H9 (cell line): ENCODE measurements around the gene DLG2. TPM values are rescaled to one million over a fixed set of nuclear protein-coding genes. Genes with fewer than 3 reads are reported as not detected.

Experiments
- DNase-seq: peaks from one replicate; pipeline ENCODE4 v3.0.0-alpha.2; 2017
- H2AFZ ChIP-seq: one replicate; pipeline ENCODE4 v1.6.1; 2013; ENCODE audit warnings: mild to moderate bottlenecking, low read length, control low read depth, moderate library complexity
- H2AK5ac ChIP-seq: 2 replicates; pipeline ENCODE4 v1.6.1; 2013; ENCODE audit warnings: low read length, control low read depth, mixed read lengths; ENCODE audit not compliant: insufficient read length
- H2BK120ac ChIP-seq: one replicate; pipeline ENCODE4 v1.6.1; 2013; ENCODE audit warnings: low read depth, mild to moderate bottlenecking, low read length, control low read depth, inconsistent platforms; ENCODE audit not compliant: poor library complexity, severe bottlenecking
- H2BK12ac ChIP-seq: 2 replicates; pipeline ENCODE4 v1.6.1; 2013; ENCODE audit warnings: low read length, control low read depth, mixed read lengths, low read depth; ENCODE audit not compliant: insufficient read length
- H2BK15ac ChIP-seq: 2 replicates; pipeline ENCODE4 v1.6.1; 2013; ENCODE audit warnings: low read depth, low read length, control low read depth
- H2BK20ac ChIP-seq: one replicate; pipeline ENCODE4 v1.6.1; 2013; ENCODE audit warnings: low read depth, mild to moderate bottlenecking, low read length, control low read depth, inconsistent platforms; ENCODE audit not compliant: poor library complexity, severe bottlenecking
- H2BK5ac ChIP-seq: 2 replicates; pipeline ENCODE4 v1.6.1; 2013; ENCODE audit warnings: low read length, control low read depth, mixed read lengths; ENCODE audit not compliant: insufficient read length
- H3K14ac ChIP-seq: 2 replicates; pipeline ENCODE4 v1.6.1; 2013; ENCODE audit warnings: low read length, control low read depth; ENCODE audit not compliant: insufficient read depth
- H3K18ac ChIP-seq: 2 replicates; pipeline ENCODE4 v1.6.1; 2013; ENCODE audit warnings: low read depth, mild to moderate bottlenecking, mixed read lengths, low read length, control low read depth; ENCODE audit not compliant: insufficient read length
- H3K23ac ChIP-seq: 2 replicates; pipeline ENCODE4 v1.6.1; 2013; ENCODE audit warnings: low read length, control low read depth, mixed read lengths, low read depth; ENCODE audit not compliant: insufficient read length
- H3K23me2 ChIP-seq: 2 replicates; pipeline ENCODE4 v1.6.1; 2013; ENCODE audit warnings: low read depth, mild to moderate bottlenecking, mixed read lengths, low read length, control low read depth; ENCODE audit not compliant: insufficient read length, poor library complexity, severe bottlenecking
- H3K27ac ChIP-seq: 2 replicates; pipeline ENCODE4 v1.5.1; 2013; ENCODE audit warnings: low read length, control low read depth, mixed read lengths, low read depth; ENCODE audit not compliant: insufficient read length
- H3K27me3 ChIP-seq: 2 replicates; pipeline ENCODE4 v1.6.1; 2013; ENCODE audit warnings: low read length, control low read depth, inconsistent platforms; ENCODE audit not compliant: insufficient read depth
- H3K4ac ChIP-seq: 2 replicates; pipeline ENCODE4 v1.6.1; 2013; ENCODE audit warnings: low read depth, mild to moderate bottlenecking, control low read depth, inconsistent platforms, low read length, moderate library complexity
- H3K4me1 ChIP-seq: 2 replicates; pipeline ENCODE4 v1.6.1; 2013; ENCODE audit warnings: low read length, control low read depth, inconsistent platforms; ENCODE audit not compliant: insufficient read depth
- H3K4me2 ChIP-seq: 2 replicates; pipeline ENCODE4 v1.6.1; 2013; ENCODE audit warnings: low read length, control low read depth, mixed read lengths; ENCODE audit not compliant: insufficient read length, insufficient read depth
- H3K56ac ChIP-seq: 2 replicates; pipeline ENCODE4 v1.6.1; 2013; ENCODE audit warnings: low read depth, mild to moderate bottlenecking, mixed read lengths, low read length, control low read depth; ENCODE audit not compliant: insufficient read length
- H3K79me1 ChIP-seq: 2 replicates; pipeline ENCODE4 v1.6.1; 2013; ENCODE audit warnings: low read depth, mild to moderate bottlenecking, moderate library complexity, low read length, control low read depth, inconsistent platforms; ENCODE audit not compliant: insufficient read depth, poor library complexity, severe bottlenecking
- H3K79me2 ChIP-seq: 2 replicates; pipeline ENCODE4 v1.6.1; 2013; ENCODE audit warnings: low read length, control low read depth, inconsistent platforms; ENCODE audit not compliant: insufficient read depth
- H3K9ac ChIP-seq: 2 replicates; pipeline ENCODE4 v1.6.1; 2013; ENCODE audit warnings: low read length, control low read depth, mixed read lengths; ENCODE audit not compliant: insufficient read length; ENCODE audit errors: extremely low read depth
- H3K9me3 ChIP-seq: one replicate; pipeline ENCODE4 v1.6.1; 2013; ENCODE audit warnings: low read depth, low read length, inconsistent platforms; ENCODE audit not compliant: control insufficient read depth
- H3T11ph ChIP-seq: one replicate; pipeline ENCODE4 v1.6.1; 2013; ENCODE audit warnings: mild to moderate bottlenecking, low read length, control low read depth, inconsistent platforms
- H4K20me1 ChIP-seq: one replicate; pipeline ENCODE4 v1.6.1; 2013; ENCODE audit not compliant: control insufficient read depth, insufficient read length, insufficient read depth
- H4K5ac ChIP-seq: 2 replicates; pipeline ENCODE4 v1.6.1; 2013; ENCODE audit warnings: low read depth, mild to moderate bottlenecking, mixed read lengths, low read length, control low read depth; ENCODE audit not compliant: insufficient read length
- H4K8ac ChIP-seq: replicated peaks from 2 replicates; pipeline ENCODE4 v1.6.1; 2013; ENCODE audit warnings: low read length, control low read depth, mixed read lengths, low read depth; ENCODE audit not compliant: insufficient read length
- H4K91ac ChIP-seq: 2 replicates; pipeline ENCODE4 v1.6.1; 2013; ENCODE audit warnings: low read depth, mild to moderate bottlenecking, moderate library complexity, mixed read lengths, low read length, control low read depth; ENCODE audit not compliant: insufficient read length
- H3K27ac Mint-ChIP-seq, 3 experiments: 2 replicates in 2 of 3; 3 replicates in 1 of 3; pipeline ENCODE4 v1.8.0; 2020 to 2021; ENCODE audit warnings: mixed read lengths in 3 of 3, mild to moderate bottlenecking in 1 of 3, moderate library complexity in 1 of 3
- H3K27me3 Mint-ChIP-seq: 2 replicates; pipeline ENCODE4 v1.8.0; 2021; ENCODE audit warnings: low read depth, mild to moderate bottlenecking, moderate library complexity, mixed read lengths
- H3K36me3 Mint-ChIP-seq, 3 experiments: 2 replicates in 2 of 3; 3 replicates in 1 of 3; pipeline ENCODE4 v1.8.0; 2020 to 2021; ENCODE audit warnings: low read depth in 3 of 3, mixed read lengths in 3 of 3; ENCODE audit not compliant: insufficient read depth in 1 of 3
- H3K4me1 Mint-ChIP-seq, 2 experiments: 2 replicates each; pipeline ENCODE4 v1.8.0; 2020; ENCODE audit warnings: mixed read lengths in 2 of 2
- H3K4me3 Mint-ChIP-seq, 2 experiments: 2 replicates in 1 of 2; 3 replicates in 1 of 2; pipeline ENCODE4 v1.8.0; 2020 to 2021; ENCODE audit warnings: mild to moderate bottlenecking in 2 of 2, mixed read lengths in 2 of 2, moderate library complexity in 1 of 2
- H3K9me3 Mint-ChIP-seq, 2 experiments: 2 replicates in 1 of 2; 3 replicates in 1 of 2; pipeline ENCODE4 v1.8.0; 2020; ENCODE audit warnings: mild to moderate bottlenecking in 2 of 2, mixed read lengths in 2 of 2, moderate library complexity in 1 of 2
- whole genome bisulfite sequencing: extraction: QIAGEN DNeasy Blood & Tissue Kit; methylation state at CpG from one replicate; pipeline ENCODE4 v1.1.7; 2013; ENCODE audit warnings: missing lambda C conversion rate, low lambda C conversion rate, mixed read lengths; ENCODE audit not compliant: insufficient read length; ENCODE audit errors: extremely low coverage; 5-methylcytosine and 5-hydroxymethylcytosine counted together
- total RNA-seq: library from RNA; stranded (reverse); gene quantifications from 2 replicates; pipeline ENCODE4 v1.2.1, GENCODE V29; 2021
- TF ChIP-seq, protein P1 (sequence below): fragments of 200-600 bp; sonication (generic); conservative IDR thresholded peaks from 3 replicates; pipeline ENCODE4 v1.8.0; 2021; ENCODE audit warnings: antibody characterized with exemption, mild to moderate bottlenecking

Gene DLG2
- total RNA-seq, 1 experiment from 2014 or later, result 8.0 TPM

DNA sequence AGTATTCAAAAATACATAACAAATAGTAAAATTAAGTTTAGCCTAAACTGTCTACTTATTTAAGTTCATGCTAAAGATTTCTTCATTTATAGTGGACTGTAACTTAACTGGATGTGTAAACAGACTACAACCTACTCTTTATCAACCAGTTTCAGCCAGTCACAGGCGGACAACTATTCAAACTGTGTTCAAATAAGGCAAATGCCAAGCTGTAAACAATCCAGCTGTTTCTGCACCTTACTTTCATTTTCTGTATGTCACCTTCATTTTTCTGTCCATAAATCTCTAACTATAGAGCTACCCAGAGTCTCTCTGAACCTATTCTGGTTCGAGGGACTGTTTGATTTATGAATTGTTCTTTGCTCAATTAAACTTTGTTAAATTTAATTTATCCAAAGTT lies 992.8 kb downstream of the DLG2 start:
- no peak overlapping the region for H3K56ac ChIP-seq
- no CpG with 5 or more reads among the region's 2 CpGs for WGBS
- no peaks in the 10 kb centered on the region for H3K23me2 ChIP-seq
- no peaks in the 10 kb centered on the region for H3K79me1 ChIP-seq
- Mint-ChIP-seq H3K4me1 (0 out of 4 replicates have a peak, but pooled peaks cover 3 to 7% of the 10 kb centered on the region in 2 experiments), H3K36me3 (no peaks in the 10 kb centered on the region), H3K27ac (no peak overlapping the region; a peak in 1 of 7 replicates), H3K9me3 (no peaks in the 10 kb centered on the region), H3K27me3 (no peaks in the 10 kb centered on the region), H3K4me3 (no peak overlapping the region)
- no peak overlapping the region for H3K14ac ChIP-seq
- no peak for DNase-seq
- no peaks in the 10 kb centered on the region for H3K79me2 ChIP-seq
- H3K18ac ChIP-seq, result no peak overlapping the region
- H2AFZ ChIP-seq, result no peak overlapping the region
- no peak overlapping the region for H2AK5ac ChIP-seq
- H2BK15ac ChIP-seq, result no peak overlapping the region
- no peaks in the 10 kb centered on the region for H3K9me3 ChIP-seq
- H3T11ph ChIP-seq, result no peak overlapping the region
- no peaks in the 10 kb centered on the region for H3K4me1 ChIP-seq
- H3K27me3 ChIP-seq, result no peaks in the 10 kb centered on the region
- no peak overlapping the region for H3K27ac ChIP-seq
- no peak overlapping the region for H2BK5ac ChIP-seq
- no peak overlapping the region for H2BK12ac ChIP-seq
- no peak overlapping the region for H2BK20ac ChIP-seq
- no peak overlapping the region for H3K4ac ChIP-seq
- no peak overlapping the region for H4K91ac ChIP-seq
- no peak overlapping the region for H4K8ac ChIP-seq
- H3K4me2 ChIP-seq, result no peak overlapping the region
- TF ChIP-seq, protein P1, sequence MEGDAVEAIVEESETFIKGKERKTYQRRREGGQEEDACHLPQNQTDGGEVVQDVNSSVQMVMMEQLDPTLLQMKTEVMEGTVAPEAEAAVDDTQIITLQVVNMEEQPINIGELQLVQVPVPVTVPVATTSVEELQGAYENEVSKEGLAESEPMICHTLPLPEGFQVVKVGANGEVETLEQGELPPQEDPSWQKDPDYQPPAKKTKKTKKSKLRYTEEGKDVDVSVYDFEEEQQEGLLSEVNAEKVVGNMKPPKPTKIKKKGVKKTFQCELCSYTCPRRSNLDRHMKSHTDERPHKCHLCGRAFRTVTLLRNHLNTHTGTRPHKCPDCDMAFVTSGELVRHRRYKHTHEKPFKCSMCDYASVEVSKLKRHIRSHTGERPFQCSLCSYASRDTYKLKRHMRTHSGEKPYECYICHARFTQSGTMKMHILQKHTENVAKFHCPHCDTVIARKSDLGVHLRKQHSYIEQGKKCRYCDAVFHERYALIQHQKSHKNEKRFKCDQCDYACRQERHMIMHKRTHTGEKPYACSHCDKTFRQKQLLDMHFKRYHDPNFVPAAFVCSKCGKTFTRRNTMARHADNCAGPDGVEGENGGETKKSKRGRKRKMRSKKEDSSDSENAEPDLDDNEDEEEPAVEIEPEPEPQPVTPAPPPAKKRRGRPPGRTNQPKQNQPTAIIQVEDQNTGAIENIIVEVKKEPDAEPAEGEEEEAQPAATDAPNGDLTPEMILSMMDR, result no peak
- H3K23ac ChIP-seq, result no peak overlapping the region
- no peak overlapping the region for H2BK120ac ChIP-seq
- H4K5ac ChIP-seq, result no peak overlapping the region
- no peaks in the 10 kb centered on the region for H4K20me1 ChIP-seq
- H3K9ac ChIP-seq, result no peak overlapping the region
